ENCODE results near the gene DMD. TPM values are rescaled to one million over a fixed set of nuclear protein-coding genes. Genes with fewer than 3 reads are reported as not detected.
"Not testable (repeated sequence)": the region's sequence is repeated elsewhere in the genome, so short reads cannot be mapped to it uniquely, and the experiment has no call there.

DMD gene
- polyA plus RNA-seq, 1 donor: 20.9 TPM

GRCh38 chrX:31423609-31424189 is 1787.7 kb downstream of the DMD start:
- DNase-seq: peak; percentile 30

GRCh38 chrX:31421441-31421840 is 1789.9 kb downstream of the DMD start:
- no peak for DNase-seq

GRCh38 chrX:31420711-31421151 is 1790.6 kb downstream of the DMD start:
- DNase-seq: no peak

GRCh38 chrX:31420302-31420701 is 1791.0 kb downstream of the DMD start:
- no peak for DNase-seq

GRCh38 chrX:31397119-31397518 is 1814.2 kb downstream of the DMD start:
- DNase-seq: no peak

GRCh38 chrX:31392513-31392912 is 1818.8 kb downstream of the DMD start:
- no peak for DNase-seq

GRCh38 chrX:31388946-31389345 is 1822.4 kb downstream of the DMD start:
- DNase-seq: no peak

GRCh38 chrX:31384471-31384870 is 1826.9 kb downstream of the DMD start:
- DNase-seq: no peak

- DNase-seq: no peak
These were observed 1827.4 kb downstream of the DMD start for GRCh38 chrX:31383991-31384390.

- not testable (repeated sequence) for DNase-seq
These were observed 1832.4 kb downstream of the DMD start for GRCh38 chrX:31378973-31379372.

GRCh38 chrX:31377821-31378220 is 1833.5 kb downstream of the DMD start:
- DNase-seq: not testable (repeated sequence)

- DNase-seq: no peak
These were observed 1834.8 kb downstream of the DMD start for GRCh38 chrX:31376408-31377022.

GRCh38 chrX:31374786-31375185 is 1836.6 kb downstream of the DMD start:
- DNase-seq: no peak

- DNase-seq: no peak
These were observed 1839.4 kb downstream of the DMD start for GRCh38 chrX:31371956-31372355.

GRCh38 chrX:31367816-31368215 is 1843.5 kb downstream of the DMD start:
- no peak for DNase-seq

- DNase-seq: no peak
These were observed 1845.3 kb downstream of the DMD start for GRCh38 chrX:31366041-31366440.

- DNase-seq: no peak
These were observed 1854.8 kb downstream of the DMD start for GRCh38 chrX:31356275-31357212.

GRCh38 chrX:31355206-31355955 is 1856.0 kb downstream of the DMD start:
- DNase-seq: no peak

- no peak for DNase-seq
These were observed 1858.3 kb downstream of the DMD start for GRCh38 chrX:31353095-31353494.

- DNase-seq: no peak
These were observed 1860.6 kb downstream of the DMD start for GRCh38 chrX:31350808-31351074.

GRCh38 chrX:31349515-31349914 is 1861.8 kb downstream of the DMD start:
- DNase-seq: no peak

GRCh38 chrX:31340587-31340986 is 1870.8 kb downstream of the DMD start:
- DNase-seq: no peak

- no peak for DNase-seq
These were observed 1872.4 kb downstream of the DMD start for GRCh38 chrX:31338991-31339350.
